22Rv1 (cell line): ENCODE results near the gene CPZ.

Experiments
- ZFX ChIP-seq: fragments of 450-650 bp; IDR thresholded peaks from 2 replicates; pipeline ENCODE4 v1.6.1; 2017; ENCODE audit warnings: antibody characterized with exemption, borderline replicate concordance
- TF ChIP-seq, protein P1 (sequence below): fragments of 450-650 bp; IDR thresholded peaks from 2 replicates; pipeline ENCODE4 v1.5.1; 2017; ENCODE audit warnings: mild to moderate bottlenecking

DNA sequence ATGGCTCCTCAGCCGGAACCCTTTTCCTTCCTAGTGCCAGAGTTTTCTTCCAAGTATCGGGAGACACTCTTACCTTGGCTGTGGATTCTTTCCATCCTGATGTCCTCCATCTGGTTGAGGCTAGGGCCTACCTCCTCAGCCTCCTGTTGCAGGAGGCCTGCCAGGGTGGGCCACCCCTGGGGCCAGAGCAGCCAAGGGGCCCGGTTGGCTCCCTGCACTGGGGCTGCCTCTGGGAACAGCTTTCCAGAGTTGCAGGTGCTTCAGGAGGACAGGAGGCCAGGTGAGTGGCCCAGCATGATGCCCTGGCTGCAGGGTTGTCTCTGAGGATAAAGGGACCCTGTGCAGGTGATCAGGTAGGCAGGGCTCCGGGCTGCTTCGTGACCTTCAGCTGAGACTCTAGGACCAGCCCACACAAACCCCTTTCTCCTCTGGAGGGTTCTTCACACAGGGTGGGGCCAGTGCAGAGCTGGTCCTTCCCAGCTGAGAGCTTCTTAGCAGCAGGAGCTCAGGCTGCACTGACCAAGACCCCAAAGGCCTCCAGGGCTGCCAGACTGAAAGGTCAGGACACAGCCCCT lies 17.7 kb upstream of the CPZ start:
- TF ChIP-seq, protein P1, sequence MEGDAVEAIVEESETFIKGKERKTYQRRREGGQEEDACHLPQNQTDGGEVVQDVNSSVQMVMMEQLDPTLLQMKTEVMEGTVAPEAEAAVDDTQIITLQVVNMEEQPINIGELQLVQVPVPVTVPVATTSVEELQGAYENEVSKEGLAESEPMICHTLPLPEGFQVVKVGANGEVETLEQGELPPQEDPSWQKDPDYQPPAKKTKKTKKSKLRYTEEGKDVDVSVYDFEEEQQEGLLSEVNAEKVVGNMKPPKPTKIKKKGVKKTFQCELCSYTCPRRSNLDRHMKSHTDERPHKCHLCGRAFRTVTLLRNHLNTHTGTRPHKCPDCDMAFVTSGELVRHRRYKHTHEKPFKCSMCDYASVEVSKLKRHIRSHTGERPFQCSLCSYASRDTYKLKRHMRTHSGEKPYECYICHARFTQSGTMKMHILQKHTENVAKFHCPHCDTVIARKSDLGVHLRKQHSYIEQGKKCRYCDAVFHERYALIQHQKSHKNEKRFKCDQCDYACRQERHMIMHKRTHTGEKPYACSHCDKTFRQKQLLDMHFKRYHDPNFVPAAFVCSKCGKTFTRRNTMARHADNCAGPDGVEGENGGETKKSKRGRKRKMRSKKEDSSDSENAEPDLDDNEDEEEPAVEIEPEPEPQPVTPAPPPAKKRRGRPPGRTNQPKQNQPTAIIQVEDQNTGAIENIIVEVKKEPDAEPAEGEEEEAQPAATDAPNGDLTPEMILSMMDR = no peak
- TF ChIP-seq ZFX = no peak
